SK-N-SH treated with all-trans-retinoic acid at 6 μM for 48 hours (cell line): ENCODE measurements around the gene CCDC57.

ENCODE experiments used
- BACH2 ChIP-seq: fragments of 250-450 bp; sonication (Bioruptor Pico); IDR thresholded peaks from 2 replicates; pipeline ENCODE4 v1.9.0; 2021; ENCODE audit warnings: mild to moderate bottlenecking, borderline replicate concordance
- CREB5 ChIP-seq: fragments of 250-450 bp; sonication (Bioruptor Pico); IDR thresholded peaks from 2 replicates; pipeline ENCODE4 v1.5.1; 2020; ENCODE audit warnings: low read depth, mild to moderate bottlenecking, moderate library complexity
- CSDC2 ChIP-seq: fragments of 250-450 bp; sonication (Bioruptor Pico); IDR thresholded peaks from 2 replicates; pipeline ENCODE4 v1.5.0; 2020; ENCODE audit warnings: mild to moderate bottlenecking, moderate library complexity
- ISL1 ChIP-seq: fragments of 250-450 bp; sonication (Bioruptor Pico); IDR thresholded peaks from 2 replicates; pipeline ENCODE4 v2.1.2; 2022; ENCODE audit warnings: mild to moderate bottlenecking, moderate library complexity
- OSR1 ChIP-seq: fragments of 250-450 bp; sonication (Bioruptor Pico); IDR thresholded peaks from 2 replicates; pipeline ENCODE4 v1.8.0; 2022; ENCODE audit warnings: moderate library complexity, mild to moderate bottlenecking, inconsistent platforms
- PATZ1 ChIP-seq: fragments of 250-450 bp; sonication (Bioruptor Pico); IDR thresholded peaks from 2 replicates; pipeline ENCODE4 v1.8.0; 2020; ENCODE audit warnings: mild to moderate bottlenecking, moderate library complexity, borderline replicate concordance
- RARB ChIP-seq: fragments of 250-450 bp; sonication (Bioruptor Pico); IDR thresholded peaks from 2 replicates; pipeline ENCODE4 v1.8.0; 2021; ENCODE audit warnings: mild to moderate bottlenecking, moderate library complexity
- SNAI2 ChIP-seq: fragments of 250-450 bp; sonication (Bioruptor Pico); IDR thresholded peaks from 2 replicates; pipeline ENCODE4 v1.5.0; 2020; ENCODE audit warnings: mild to moderate bottlenecking, moderate library complexity
- TSHZ2 ChIP-seq: fragments of 250-450 bp; sonication (Bioruptor Pico); IDR thresholded peaks from 2 replicates; pipeline ENCODE4 v1.5.0; 2020; ENCODE audit warnings: mild to moderate bottlenecking, moderate library complexity
- ZC3H10 ChIP-seq: fragments of 250-450 bp; sonication (Bioruptor Pico); IDR thresholded peaks from 2 replicates; pipeline ENCODE4 v1.5.1; 2021; ENCODE audit warnings: mild to moderate bottlenecking, moderate library complexity
- ZFP3 ChIP-seq: fragments of 250-450 bp; sonication (Bioruptor Pico); IDR thresholded peaks from 2 replicates; pipeline ENCODE4 v1.5.0; 2020; ENCODE audit warnings: mild to moderate bottlenecking, moderate library complexity
- ZFP30 ChIP-seq: fragments of 450-650 bp; formaldehyde crosslinking; IDR thresholded peaks from 2 replicates; pipeline ENCODE4 v1.5.0; 2022; ENCODE audit warnings: mild to moderate bottlenecking, moderate library complexity
- ZNF565 ChIP-seq: fragments of 450-650 bp; formaldehyde crosslinking; conservative IDR thresholded peaks from 2 replicates; pipeline ENCODE4 v1.5.0; 2020; ENCODE audit warnings: low read depth, mild to moderate bottlenecking, moderate library complexity
- ZNF70 ChIP-seq: fragments of 450-650 bp; formaldehyde crosslinking; IDR thresholded peaks from 2 replicates; pipeline ENCODE4 v1.5.0; 2020; ENCODE audit warnings: mild to moderate bottlenecking, moderate library complexity

GRCh38 chr17:82124101-82124500 lies 88.5 kb downstream of the CCDC57 start:
- TF ChIP-seq RARB (CRISPR knock-in tag) (no peak), BACH2 (CRISPR knock-in tag) (no peak), PATZ1 (CRISPR knock-in tag) (no peak), OSR1 (no peak), ZNF565 (CRISPR knock-in tag) (no peak), ZFP30 (CRISPR knock-in tag) (no peak), CREB5 (CRISPR knock-in tag) (no peak), SNAI2 (CRISPR knock-in tag) (no peak), ISL1 (CRISPR knock-in tag) (no peak), ZNF70 (CRISPR knock-in tag) (no peak), ZFP3 (CRISPR knock-in tag) (no peak), ZC3H10 (CRISPR knock-in tag) (no peak), CSDC2 (CRISPR knock-in tag) (no peak), TSHZ2 (no peak)
